Measurements from ENCODE around the gene ARID3B. TPM values are rescaled to one million over a fixed set of nuclear protein-coding genes. Genes with fewer than 3 reads are reported as not detected.

ARID3B gene, protein sequence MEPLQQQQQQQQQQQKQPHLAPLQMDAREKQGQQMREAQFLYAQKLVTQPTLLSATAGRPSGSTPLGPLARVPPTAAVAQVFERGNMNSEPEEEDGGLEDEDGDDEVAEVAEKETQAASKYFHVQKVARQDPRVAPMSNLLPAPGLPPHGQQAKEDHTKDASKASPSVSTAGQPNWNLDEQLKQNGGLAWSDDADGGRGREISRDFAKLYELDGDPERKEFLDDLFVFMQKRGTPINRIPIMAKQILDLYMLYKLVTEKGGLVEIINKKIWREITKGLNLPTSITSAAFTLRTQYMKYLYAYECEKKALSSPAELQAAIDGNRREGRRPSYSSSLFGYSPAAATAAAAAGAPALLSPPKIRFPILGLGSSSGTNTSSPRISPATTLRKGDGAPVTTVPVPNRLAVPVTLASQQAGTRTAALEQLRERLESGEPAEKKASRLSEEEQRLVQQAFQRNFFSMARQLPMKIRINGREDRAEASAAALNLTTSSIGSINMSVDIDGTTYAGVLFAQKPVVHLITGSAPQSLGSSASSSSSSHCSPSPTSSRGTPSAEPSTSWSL
- 0.95 and 1.0 TPM in 2 replicates for total RNA-seq

DNA sequence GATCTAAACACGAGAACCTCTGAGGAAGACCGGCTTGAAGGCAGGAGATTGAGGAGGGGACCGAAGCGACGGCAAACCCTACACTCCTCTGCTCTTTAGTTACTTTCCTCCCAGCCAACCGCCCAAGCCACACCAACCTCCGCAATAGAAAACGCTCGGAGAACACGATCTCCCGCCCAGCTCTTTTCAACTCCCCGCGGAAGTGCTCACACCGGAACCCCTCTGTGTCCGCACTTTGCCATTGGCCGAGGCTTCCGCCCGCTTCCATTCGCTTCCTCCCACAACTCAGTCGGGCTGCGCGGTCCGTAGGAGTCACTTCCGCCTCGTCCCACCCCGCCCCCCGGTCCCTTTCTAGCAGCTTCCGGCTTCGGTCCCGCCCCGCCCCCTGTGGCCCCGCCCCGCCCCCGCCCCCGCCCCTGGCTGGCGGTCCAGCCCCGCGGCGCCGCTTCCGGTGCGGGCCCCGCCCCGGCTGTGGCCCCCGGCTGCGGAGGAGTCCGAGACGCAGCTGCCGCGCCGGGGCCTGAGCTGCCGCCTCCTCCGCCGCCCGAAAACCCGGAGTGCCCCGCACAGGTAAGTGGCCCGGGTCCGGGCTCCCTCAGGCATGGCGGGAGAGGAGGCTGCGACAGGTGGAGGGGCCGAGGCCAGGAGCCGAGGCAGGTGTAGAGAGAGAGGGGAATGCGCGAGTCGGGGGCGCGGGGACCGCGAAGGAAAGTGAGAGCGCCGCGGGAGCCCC is at the start of gene ARID3B:
Gene ARID3B (plus strand): TSS at position 460 of the 733 bp plus-strand sequence. CDS start 2,717 bp downstream, outside the sequence.

DNA sequence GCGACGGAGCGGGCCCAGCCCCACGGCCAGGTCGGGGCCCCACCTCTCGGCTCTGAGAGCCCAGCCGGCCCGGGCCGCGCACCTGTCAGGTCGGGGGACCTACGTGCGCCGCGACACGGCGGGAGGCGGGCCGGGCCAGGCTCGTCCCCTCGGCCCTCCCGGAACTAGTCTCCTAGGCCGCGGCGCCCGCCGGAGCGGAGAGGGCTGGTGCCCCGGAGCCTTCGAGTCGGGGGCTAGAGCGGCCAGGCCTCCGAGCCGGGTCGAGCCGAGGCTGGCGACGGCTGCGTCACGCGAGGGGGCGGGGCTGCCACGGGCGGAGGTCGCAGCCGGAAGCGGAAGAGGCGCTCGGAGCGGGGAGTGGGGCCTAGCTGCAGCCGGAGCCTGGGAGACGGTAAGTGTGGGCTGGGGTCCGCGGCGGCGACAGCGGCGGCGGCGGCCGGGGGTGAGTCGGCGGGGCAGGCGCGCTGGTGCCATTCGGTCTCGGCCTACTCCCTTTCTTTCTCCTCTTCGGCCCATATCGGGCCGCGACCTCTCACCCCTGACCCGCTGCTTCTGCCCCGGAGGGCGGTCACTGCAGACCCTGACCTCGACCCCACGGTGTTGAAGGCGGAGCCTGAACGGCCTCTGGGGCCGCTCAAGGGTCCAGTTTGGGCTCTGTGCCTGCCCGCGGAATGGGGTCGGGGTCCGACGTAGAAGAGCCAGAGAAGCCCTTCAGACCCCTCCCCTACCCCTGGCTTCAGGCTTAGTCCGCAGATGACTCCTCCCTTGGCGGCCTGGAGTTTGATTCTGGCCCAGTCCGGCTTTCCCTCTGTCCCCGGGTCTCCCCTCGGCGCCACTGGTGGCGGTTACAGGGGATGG is 74.7 kb downstream of the ARID3B start, which contains the start of gene CLK3:
Gene CLK3 (plus strand): TSS at position 329 of the 858 bp plus-strand sequence. CDS start 3,361 bp downstream, outside the sequence.

Other genes starting within 250 kb of the ARID3B start
- gene CYP11A1, start 173.6 kb upstream of the ARID3B start, total RNA-seq = 0.69 and 0.79 TPM in 2 replicates
- 5.8 and 9.6 TPM in 2 replicates for gene SEMA7A, start 107.3 kb upstream of the ARID3B start, total RNA-seq
- gene UBL7, start 80.1 kb upstream of the ARID3B start, total RNA-seq = 23.6 and 30.7 TPM in 2 replicates
- gene CLK3, start 74.6 kb downstream of the ARID3B start, total RNA-seq = 42.8 and 44.4 TPM in 2 replicates
- 11.0 and 11.2 TPM in 2 replicates for gene EDC3, start 154.8 kb downstream of the ARID3B start, total RNA-seq
- gene CYP1A1, start 184.3 kb downstream of the ARID3B start, total RNA-seq = 0.09 and 0.32 TPM in 2 replicates
- gene CYP1A2, start 207.6 kb downstream of the ARID3B start, total RNA-seq = not detected in 2 replicates
- 20.3 and 25.5 TPM in 2 replicates for gene CSK, start 240.9 kb downstream of the ARID3B start, total RNA-seq